GM12878 (cell line): ENCODE measurements around the gene KCNJ12.

Experiments used
- CHD2 ChIP-seq: IDR thresholded peaks from 2 replicates; pipeline ENCODE4 v1.6.1; 2011; ENCODE audit warnings: low read depth, low read length, improper control_type of control experiment, borderline replicate concordance
- CTCF ChIP-seq, 3 experiments: IDR thresholded peaks in 2 of 3; conservative IDR thresholded peaks in 1 of 3; 2 replicates each; pipeline ENCODE4 v1.5.1; 2011; ENCODE audit warnings: low read depth in 3 of 3, low read length in 3 of 3, mild to moderate bottlenecking in 3 of 3, control low read depth in 2 of 3, moderate library complexity in 2 of 3, inconsistent platforms in 1 of 3, mixed read lengths in 1 of 3; ENCODE audit not compliant: control insufficient read depth in 2 of 3, insufficient read depth in 1 of 3; ENCODE audit errors: extremely low read depth in 1 of 3
- EP300 ChIP-seq, 2 experiments: fragments of 150-350 bp in 1 of 2; IDR thresholded peaks; 2 replicates each; pipeline ENCODE4 v1.6.1; 2011 to 2012; ENCODE audit warnings: low read depth in 2 of 2, low read length in 2 of 2, borderline replicate concordance in 1 of 2, improper control_type of control experiment in 1 of 2, inconsistent platforms in 1 of 2; ENCODE audit not compliant: control insufficient read depth in 1 of 2
- EZH2 ChIP-seq: IDR thresholded peaks from 2 replicates; pipeline ENCODE4 v1.6.1; 2012; ENCODE audit warnings: low read depth, mild to moderate bottlenecking, control low read depth, inconsistent platforms, low read length, borderline replicate concordance; ENCODE audit not compliant: control insufficient read depth
- MYC ChIP-seq: IDR thresholded peaks from 2 replicates; pipeline ENCODE4 v1.6.1; 2011; ENCODE audit warnings: mild to moderate bottlenecking, low read length, moderate library complexity, inconsistent platforms; ENCODE audit not compliant: insufficient read depth, insufficient replicate concordance, insufficient read length, severe bottlenecking
- PBX3 ChIP-seq: IDR thresholded peaks from 2 replicates; pipeline ENCODE4 v1.6.1; 2011; ENCODE audit warnings: mild to moderate bottlenecking, low read depth, low read length, moderate library complexity; ENCODE audit not compliant: insufficient replicate concordance
- POLR2A ChIP-seq: IDR thresholded peaks from 2 replicates; pipeline ENCODE4 v1.6.1; 2011; ENCODE audit warnings: low read depth, mild to moderate bottlenecking, low read length
- RAD21 ChIP-seq: IDR thresholded peaks from 2 replicates; pipeline ENCODE4 v1.6.1; 2011; ENCODE audit warnings: mild to moderate bottlenecking, low read depth, low read length, moderate library complexity; ENCODE audit not compliant: insufficient read depth
- USF1 ChIP-seq: IDR thresholded peaks from 2 replicates; pipeline ENCODE4 v1.6.1; 2011; ENCODE audit warnings: borderline replicate concordance, low read depth, mild to moderate bottlenecking, moderate library complexity, mixed read lengths, low read length; ENCODE audit not compliant: insufficient read depth; ENCODE audit errors: extremely low read length

- TF ChIP-seq RAD21, result no peak
- no peak for TF ChIP-seq PBX3
- no peak for TF ChIP-seq CTCF (IDR thresholded peaks at IDR 0.05 in 2 of 3, conservative IDR thresholded peaks at IDR 0.05 in 1 of 3; ENCODE audit: control insufficient read depth in 2 of 3, extremely low read depth in 1 of 3, insufficient read depth in 1 of 3, low read depth in 3 of 3, low read length in 3 of 3)
- no peak for TF ChIP-seq USF1
- no peak for TF ChIP-seq MYC
- no peak for TF ChIP-seq EP300 (IDR thresholded peaks at IDR 0.05; ENCODE audit: borderline replicate concordance in 1 of 2, control insufficient read depth in 1 of 2, low read depth in 2 of 2, low read length in 2 of 2)
- TF ChIP-seq EZH2, result no peak
- no peak for TF ChIP-seq CHD2
- TF ChIP-seq POLR2A, result no peak
These were observed 49.6 kb downstream of the KCNJ12 start for GRCh38 chr17:21425736-21426135.
